ENCODE data around the gene HIGD1A. TPM values are rescaled to one million over a fixed set of nuclear protein-coding genes. Genes with fewer than 3 reads are reported as not detected.

Gene HIGD1A
- polyA plus RNA-seq, 1 donor from 2014 or later: 350 TPM

DNA sequence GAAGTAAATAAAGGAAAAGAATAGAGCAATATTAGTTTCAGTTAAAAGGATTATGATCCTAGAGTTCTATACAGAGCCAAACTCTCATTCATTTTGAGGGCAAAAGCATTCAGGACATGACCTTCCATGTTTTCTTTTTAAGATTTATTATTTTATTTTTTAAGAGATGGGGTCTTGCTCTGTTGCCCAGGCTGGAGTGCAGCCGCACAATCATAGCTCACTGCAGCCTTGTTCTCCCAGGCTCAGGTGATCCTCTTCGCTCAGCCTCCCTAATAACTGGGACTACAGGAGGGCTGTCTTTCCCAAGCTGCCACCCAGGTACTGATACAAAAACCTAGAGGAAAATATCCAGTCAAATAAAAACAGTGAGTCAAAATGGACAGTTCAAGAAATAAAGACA is 17.7 kb downstream of the HIGD1A start:
- Histone ChIP-seq H3K4me2 (ENCODE audit: low read length) (no peak overlapping the region), H3K36me3 (ENCODE audit: insufficient read depth, low read length) (peaks cover 7% of the 10 kb centered on the region), H3K9me2 (ENCODE audit: insufficient read depth, low read length) (no peaks in the 10 kb centered on the region), H3K79me2 (replicated peaks; ENCODE audit: insufficient read depth, low read length) (peaks cover 14% of the 10 kb centered on the region), H3K9me3 (ENCODE audit: low read length) (no peaks in the 10 kb centered on the region), H3K27ac (ENCODE audit: low read length) (no peak overlapping the region), H3F3A (ENCODE audit: insufficient read depth, low read length, poor library complexity, severe bottlenecking) (no peaks in the 10 kb centered on the region), H2AFZ (ENCODE audit: low read depth, low read length) (no peak overlapping the region), H3K4me3 (ENCODE audit: low read length) (no peak overlapping the region), H3K9ac (ENCODE audit: low read length) (no peak overlapping the region), H4K20me1 (ENCODE audit: insufficient read depth) (no peaks in the 10 kb centered on the region), H3K27me3 (ENCODE audit: insufficient read depth, low read depth, low read length) (no peaks in the 10 kb centered on the region)
- TF ChIP-seq EZH2 (IDR thresholded peaks at IDR 0.05; ENCODE audit: borderline replicate concordance, insufficient read depth, low read length, poor library complexity, severe bottlenecking) (no peak), TAF1 (IDR thresholded peaks at IDR 0.05; ENCODE audit: low read depth) (no peak), POLR2AphosphoS5 (IDR thresholded peaks at IDR 0.05) (no peak), EP300 (conservative IDR thresholded peaks at IDR 0.05; ENCODE audit: poor library complexity, severe bottlenecking) (no peak), MXI1 (conservative IDR thresholded peaks at IDR 0.05; ENCODE audit: poor library complexity, severe bottlenecking) (no peak)

DNA sequence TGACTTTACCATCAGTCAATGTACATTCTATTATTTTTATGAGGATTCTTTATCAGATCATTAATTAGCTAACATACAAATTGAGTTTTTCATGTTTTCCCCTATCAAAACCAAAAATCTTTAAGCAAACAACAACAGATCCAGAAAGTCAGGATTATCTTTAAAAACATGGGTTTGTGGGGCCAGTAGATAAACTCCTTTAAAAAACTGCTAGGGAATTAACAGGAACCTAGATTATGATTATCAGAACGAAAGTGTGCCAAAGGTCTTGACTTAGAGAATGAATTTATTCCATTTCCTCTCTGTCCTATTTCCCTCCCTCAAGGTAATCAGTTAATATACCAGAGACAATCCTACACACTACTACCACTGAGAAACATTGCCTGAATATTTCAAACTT is 18.1 kb downstream of the HIGD1A start:
- Histone ChIP-seq H4K20me1 (ENCODE audit: insufficient read depth) (no peaks in the 10 kb centered on the region), H3K4me3 (ENCODE audit: low read length) (no peak overlapping the region), H3K27ac (ENCODE audit: low read length) (no peak overlapping the region), H3K9me3 (ENCODE audit: low read length) (no peaks in the 10 kb centered on the region), H3K9me2 (ENCODE audit: insufficient read depth, low read length) (no peaks in the 10 kb centered on the region), H3K27me3 (ENCODE audit: insufficient read depth, low read depth, low read length) (no peaks in the 10 kb centered on the region), H3K36me3 (ENCODE audit: insufficient read depth, low read length) (peaks cover 7% of the 10 kb centered on the region), H3K79me2 (replicated peaks; ENCODE audit: insufficient read depth, low read length) (peaks cover 14% of the 10 kb centered on the region), H2AFZ (ENCODE audit: low read depth, low read length) (no peak overlapping the region), H3K9ac (ENCODE audit: low read length) (no peak overlapping the region), H3F3A (ENCODE audit: insufficient read depth, low read length, poor library complexity, severe bottlenecking) (no peaks in the 10 kb centered on the region), H3K4me2 (ENCODE audit: low read length) (no peak overlapping the region)
- TF ChIP-seq TAF1 (IDR thresholded peaks at IDR 0.05; ENCODE audit: low read depth): no peak
- TF ChIP-seq MXI1 (conservative IDR thresholded peaks at IDR 0.05; ENCODE audit: poor library complexity, severe bottlenecking): no peak
- TF ChIP-seq, protein P1, sequence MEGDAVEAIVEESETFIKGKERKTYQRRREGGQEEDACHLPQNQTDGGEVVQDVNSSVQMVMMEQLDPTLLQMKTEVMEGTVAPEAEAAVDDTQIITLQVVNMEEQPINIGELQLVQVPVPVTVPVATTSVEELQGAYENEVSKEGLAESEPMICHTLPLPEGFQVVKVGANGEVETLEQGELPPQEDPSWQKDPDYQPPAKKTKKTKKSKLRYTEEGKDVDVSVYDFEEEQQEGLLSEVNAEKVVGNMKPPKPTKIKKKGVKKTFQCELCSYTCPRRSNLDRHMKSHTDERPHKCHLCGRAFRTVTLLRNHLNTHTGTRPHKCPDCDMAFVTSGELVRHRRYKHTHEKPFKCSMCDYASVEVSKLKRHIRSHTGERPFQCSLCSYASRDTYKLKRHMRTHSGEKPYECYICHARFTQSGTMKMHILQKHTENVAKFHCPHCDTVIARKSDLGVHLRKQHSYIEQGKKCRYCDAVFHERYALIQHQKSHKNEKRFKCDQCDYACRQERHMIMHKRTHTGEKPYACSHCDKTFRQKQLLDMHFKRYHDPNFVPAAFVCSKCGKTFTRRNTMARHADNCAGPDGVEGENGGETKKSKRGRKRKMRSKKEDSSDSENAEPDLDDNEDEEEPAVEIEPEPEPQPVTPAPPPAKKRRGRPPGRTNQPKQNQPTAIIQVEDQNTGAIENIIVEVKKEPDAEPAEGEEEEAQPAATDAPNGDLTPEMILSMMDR (IDR thresholded peaks at IDR 0.05; ENCODE audit: poor library complexity, severe bottlenecking): no peak
- no peak for TF ChIP-seq RAD21 (conservative IDR thresholded peaks at IDR 0.05)

DNA sequence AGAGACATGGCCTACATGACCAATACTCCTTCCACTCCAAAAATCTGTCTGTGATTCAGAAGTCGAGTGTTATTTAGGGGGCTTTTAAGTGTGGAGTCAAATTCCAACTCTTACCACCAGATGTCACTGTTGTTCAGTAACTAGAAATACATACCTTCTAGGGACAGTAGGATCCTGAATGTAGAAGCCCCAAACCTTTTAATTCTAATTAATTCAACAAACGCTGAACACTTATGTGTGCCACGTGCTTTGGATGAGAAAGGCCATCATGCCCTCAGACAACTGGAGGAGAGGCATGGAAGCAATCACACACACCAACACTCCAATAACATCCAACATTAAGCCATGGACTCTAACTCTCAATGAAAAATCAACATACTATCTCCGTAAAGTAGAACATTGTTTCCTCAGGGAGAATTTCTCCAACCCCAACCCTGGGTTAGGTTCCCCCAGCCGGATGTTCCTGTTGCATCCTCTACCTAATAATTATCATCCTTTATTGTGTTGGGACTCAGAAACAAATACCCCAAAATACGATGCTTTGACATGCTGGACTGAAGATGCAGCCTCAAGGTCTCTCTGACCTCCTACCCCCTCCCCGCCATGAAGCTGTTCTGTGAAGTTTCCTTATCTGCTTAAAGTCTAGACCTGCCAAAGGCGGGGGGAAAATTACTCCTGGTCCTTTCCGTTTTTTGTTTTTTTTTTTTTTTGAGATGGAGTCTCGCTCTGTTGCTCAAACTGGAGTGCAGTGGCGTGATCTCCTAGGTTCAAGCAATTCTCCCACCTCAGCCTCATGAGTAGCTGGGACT is 23.2 kb downstream of the HIGD1A start:
- Histone ChIP-seq H4K20me1 (ENCODE audit: insufficient read depth) (no peaks in the 10 kb centered on the region), H3F3A (ENCODE audit: insufficient read depth, low read length, poor library complexity, severe bottlenecking) (no peaks in the 10 kb centered on the region), H3K27ac (ENCODE audit: low read length) (no peak overlapping the region), H3K9me3 (ENCODE audit: low read length) (no peaks in the 10 kb centered on the region), H3K9me2 (ENCODE audit: insufficient read depth, low read length) (no peaks in the 10 kb centered on the region), H3K9ac (ENCODE audit: low read length) (no peak overlapping the region), H3K36me3 (ENCODE audit: insufficient read depth, low read length) (peaks cover 6% of the 10 kb centered on the region), H3K4me3 (ENCODE audit: low read length) (no peak overlapping the region), H3K27me3 (ENCODE audit: insufficient read depth, low read depth, low read length) (no peaks in the 10 kb centered on the region), H2AFZ (ENCODE audit: low read depth, low read length) (no peak overlapping the region), H3K79me2 (replicated peaks; ENCODE audit: insufficient read depth, low read length) (no peaks in the 10 kb centered on the region), H3K4me2 (ENCODE audit: low read length) (no peak overlapping the region)
- TF ChIP-seq EZH2 (IDR thresholded peaks at IDR 0.05; ENCODE audit: borderline replicate concordance, insufficient read depth, low read length, poor library complexity, severe bottlenecking) (no peak), RAD21 (conservative IDR thresholded peaks at IDR 0.05) (peak; percentile 77), SMC3 (conservative IDR thresholded peaks at IDR 0.05; ENCODE audit: poor library complexity) (peak; percentile 78), MXI1 (conservative IDR thresholded peaks at IDR 0.05; ENCODE audit: poor library complexity, severe bottlenecking) (no peak)
- TF ChIP-seq, protein P1 (IDR thresholded peaks at IDR 0.05; ENCODE audit: poor library complexity, severe bottlenecking): peak; percentile 85
- TF ChIP-seq, protein P2, sequence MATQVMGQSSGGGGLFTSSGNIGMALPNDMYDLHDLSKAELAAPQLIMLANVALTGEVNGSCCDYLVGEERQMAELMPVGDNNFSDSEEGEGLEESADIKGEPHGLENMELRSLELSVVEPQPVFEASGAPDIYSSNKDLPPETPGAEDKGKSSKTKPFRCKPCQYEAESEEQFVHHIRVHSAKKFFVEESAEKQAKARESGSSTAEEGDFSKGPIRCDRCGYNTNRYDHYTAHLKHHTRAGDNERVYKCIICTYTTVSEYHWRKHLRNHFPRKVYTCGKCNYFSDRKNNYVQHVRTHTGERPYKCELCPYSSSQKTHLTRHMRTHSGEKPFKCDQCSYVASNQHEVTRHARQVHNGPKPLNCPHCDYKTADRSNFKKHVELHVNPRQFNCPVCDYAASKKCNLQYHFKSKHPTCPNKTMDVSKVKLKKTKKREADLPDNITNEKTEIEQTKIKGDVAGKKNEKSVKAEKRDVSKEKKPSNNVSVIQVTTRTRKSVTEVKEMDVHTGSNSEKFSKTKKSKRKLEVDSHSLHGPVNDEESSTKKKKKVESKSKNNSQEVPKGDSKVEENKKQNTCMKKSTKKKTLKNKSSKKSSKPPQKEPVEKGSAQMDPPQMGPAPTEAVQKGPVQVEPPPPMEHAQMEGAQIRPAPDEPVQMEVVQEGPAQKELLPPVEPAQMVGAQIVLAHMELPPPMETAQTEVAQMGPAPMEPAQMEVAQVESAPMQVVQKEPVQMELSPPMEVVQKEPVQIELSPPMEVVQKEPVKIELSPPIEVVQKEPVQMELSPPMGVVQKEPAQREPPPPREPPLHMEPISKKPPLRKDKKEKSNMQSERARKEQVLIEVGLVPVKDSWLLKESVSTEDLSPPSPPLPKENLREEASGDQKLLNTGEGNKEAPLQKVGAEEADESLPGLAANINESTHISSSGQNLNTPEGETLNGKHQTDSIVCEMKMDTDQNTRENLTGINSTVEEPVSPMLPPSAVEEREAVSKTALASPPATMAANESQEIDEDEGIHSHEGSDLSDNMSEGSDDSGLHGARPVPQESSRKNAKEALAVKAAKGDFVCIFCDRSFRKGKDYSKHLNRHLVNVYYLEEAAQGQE (IDR thresholded peaks at IDR 0.05; ENCODE audit: borderline replicate concordance): no peak

All from neural cell (in vitro differentiated cells).